ENCODE measurements around the gene SLC17A6. TPM values are rescaled to one million over a fixed set of nuclear protein-coding genes. Genes with fewer than 3 reads are reported as not detected.

SLC17A6 gene
- total RNA-seq, 4 donors from 2014 or later = not detected

DNA sequence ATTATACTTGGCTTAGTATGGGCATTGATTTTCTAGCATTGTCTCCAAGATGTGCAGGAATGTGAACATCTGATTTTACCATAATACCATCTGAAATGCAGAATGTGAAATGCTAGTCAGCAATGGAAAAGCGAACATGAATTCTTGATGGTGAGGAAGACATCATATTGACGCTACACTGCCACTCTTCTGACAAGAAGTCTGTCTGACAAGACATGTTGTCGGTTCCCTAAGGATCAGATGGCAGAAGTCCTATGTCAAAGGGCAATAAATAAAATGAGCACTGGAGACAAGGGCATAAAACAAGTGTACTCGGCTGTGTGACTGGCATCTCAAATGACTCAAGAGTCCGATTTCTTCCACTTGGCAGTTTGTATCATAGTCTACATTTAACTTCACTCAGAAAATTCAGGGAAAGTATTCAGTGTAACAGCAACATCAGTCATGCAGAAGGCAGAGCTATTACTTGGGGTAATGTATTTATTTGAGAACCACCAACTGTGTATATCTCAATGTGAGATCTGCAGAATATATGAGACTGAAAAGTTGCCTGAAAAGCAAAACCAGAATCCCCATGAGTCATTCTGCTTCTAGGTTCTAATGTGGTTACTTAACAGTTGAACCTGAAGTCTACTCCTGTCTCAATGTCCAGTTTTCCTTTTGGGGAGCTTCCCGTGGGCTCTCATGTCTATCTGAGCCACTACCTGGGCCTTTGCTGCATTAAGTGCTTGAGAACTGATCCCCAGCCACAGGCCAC, 51.5 kb downstream of the SLC17A6 start:
- H3K4me1 ChIP-seq = no peaks in the 10 kb centered on the region
- intact Hi-C loops (cut with DNase I; ENCODE audit: low total_unique reads) = no loop called here
- TF ChIP-seq POLR2A (IDR thresholded peaks at IDR 0.05) = no peak
- TF ChIP-seq CTCF (IDR thresholded peaks at IDR 0.05) = no peak
- H3K9me3 ChIP-seq = no peaks in the 10 kb centered on the region
- no peak overlapping the region for H3K4me3 ChIP-seq
- H3K27ac ChIP-seq = no peak overlapping the region
- no peak for DNase-seq
- H3K27me3 ChIP-seq = no peaks in the 10 kb centered on the region
- no peaks in the 10 kb centered on the region for H3K36me3 ChIP-seq

DNA sequence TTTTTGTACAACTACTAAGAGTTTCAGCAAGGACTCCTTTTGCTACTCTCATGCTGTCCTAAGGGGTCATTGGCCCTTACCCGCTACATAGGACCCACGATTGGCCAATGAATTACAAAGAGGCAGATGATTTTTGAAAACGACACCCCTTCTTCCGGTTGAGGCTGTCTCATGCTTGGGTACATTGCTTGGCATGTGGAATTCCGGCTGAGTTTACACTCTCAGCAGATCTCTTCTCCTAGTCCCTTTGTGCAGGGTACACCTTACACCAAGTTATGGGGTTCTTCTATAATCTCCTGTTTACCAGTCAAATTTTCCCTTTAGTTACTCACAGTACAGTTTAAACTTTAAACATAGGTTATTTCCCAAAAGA, 52.1 kb downstream of the SLC17A6 start:
- Histone ChIP-seq H3K27ac (no peak overlapping the region), H3K4me3 (no peak overlapping the region), H3K36me3 (no peaks in the 10 kb centered on the region), H3K27me3 (no peaks in the 10 kb centered on the region), H3K4me1 (no peaks in the 10 kb centered on the region), H3K9me3 (no peaks in the 10 kb centered on the region)
- TF ChIP-seq CTCF (IDR thresholded peaks at IDR 0.05) (no peak), POLR2A (IDR thresholded peaks at IDR 0.05) (no peak)
- intact Hi-C loops (cut with DNase I; ENCODE audit: low total_unique reads) = no loop called here
- DNase-seq = no peak

DNA sequence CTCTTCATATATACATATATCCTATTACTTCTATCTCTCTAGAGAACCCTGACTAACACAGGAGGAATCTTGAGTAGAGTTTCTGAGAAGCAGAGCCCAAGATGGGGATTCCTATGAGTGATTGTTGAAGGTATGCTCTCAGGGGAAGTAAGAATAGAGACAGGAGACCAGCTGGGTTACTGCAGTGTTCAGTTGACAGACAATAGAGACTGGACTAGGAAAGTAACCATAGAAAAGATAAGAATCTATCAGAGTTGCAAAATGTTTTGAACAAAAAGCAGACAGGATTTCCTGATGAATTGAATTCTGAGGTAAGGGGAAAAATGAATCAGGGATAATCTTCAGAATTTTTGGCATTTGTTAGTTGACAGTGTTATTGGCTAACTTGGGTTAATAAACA, 54.4 kb downstream of the SLC17A6 start:
- Histone ChIP-seq H3K27ac (no peak overlapping the region), H3K4me3 (no peak overlapping the region), H3K4me1 (no peaks in the 10 kb centered on the region), H3K27me3 (no peaks in the 10 kb centered on the region), H3K36me3 (no peaks in the 10 kb centered on the region), H3K9me3 (no peaks in the 10 kb centered on the region)
- TF ChIP-seq POLR2A (IDR thresholded peaks at IDR 0.05) = no peak
- no peak for TF ChIP-seq CTCF (IDR thresholded peaks at IDR 0.05)
- intact Hi-C loops (cut with DNase I; ENCODE audit: low total_unique reads) = no loop called here
- DNase-seq = no peak

GRCh38 chr11:22405377-22405776, 67.2 kb downstream of the SLC17A6 start:
- no peak overlapping the region for H3K27ac ChIP-seq
- no peak for DNase-seq
- no peaks in the 10 kb centered on the region for H3K27me3 ChIP-seq
- no peak for TF ChIP-seq CTCF (IDR thresholded peaks at IDR 0.05)
- no peak for TF ChIP-seq POLR2A (IDR thresholded peaks at IDR 0.05)
- H3K36me3 ChIP-seq = no peaks in the 10 kb centered on the region
- no peaks in the 10 kb centered on the region for H3K4me1 ChIP-seq
- no peak overlapping the region for H3K4me3 ChIP-seq
- intact Hi-C loops (cut with DNase I; ENCODE audit: low total_unique reads) = no loop called here
- no peaks in the 10 kb centered on the region for H3K9me3 ChIP-seq

GRCh38 chr11:22407267-22407666, 69.1 kb downstream of the SLC17A6 start:
- Histone ChIP-seq H3K27ac (no peak overlapping the region), H3K9me3 (no peaks in the 10 kb centered on the region), H3K27me3 (no peaks in the 10 kb centered on the region), H3K36me3 (no peaks in the 10 kb centered on the region), H3K4me1 (no peaks in the 10 kb centered on the region), H3K4me3 (no peak overlapping the region)
- no peak for DNase-seq
- intact Hi-C loops (cut with DNase I; ENCODE audit: low total_unique reads) = no loop called here
- TF ChIP-seq POLR2A (IDR thresholded peaks at IDR 0.05) (no peak), CTCF (IDR thresholded peaks at IDR 0.05) (no peak)
